ENCODE results near the gene E2F4.

GRCh38 chr16:67179421-67180080, 12.4 kb upstream of the E2F4 start:
- TF ChIP-seq CTCF (IDR thresholded peaks at IDR 0.05) (no peak), POLR2A (IDR thresholded peaks at IDR 0.05) (no peak)
